ENCODE results near the gene SART1.

DNA sequence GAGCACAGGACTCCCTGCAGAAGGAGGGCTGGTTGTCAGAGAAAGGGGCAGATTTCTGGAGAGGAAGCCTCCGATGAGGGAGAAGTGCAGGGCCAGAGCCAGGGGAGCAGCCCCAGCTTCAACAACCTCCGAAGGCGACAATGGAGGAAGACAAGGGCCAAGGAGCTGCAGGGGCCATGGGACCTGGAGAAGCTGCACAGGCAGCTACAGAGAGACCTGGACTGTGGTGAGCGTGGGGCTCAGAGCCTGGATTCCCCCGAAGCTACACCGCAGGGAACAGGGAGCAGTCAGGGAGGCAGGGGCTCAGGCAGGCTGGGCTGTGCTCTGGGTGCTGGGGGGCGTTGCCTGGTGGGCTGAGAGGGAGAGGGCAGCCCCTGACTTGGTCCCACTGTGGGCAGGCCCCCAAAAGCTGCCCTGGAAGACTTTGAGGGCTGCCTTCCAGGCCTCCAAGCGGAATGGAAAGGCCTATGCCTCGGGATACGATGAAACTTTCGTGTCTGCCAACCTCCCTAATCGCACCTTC is 13.9 kb upstream of the SART1 start:
- TF ChIP-seq CTCF (IDR thresholded peaks at IDR 0.05; ENCODE audit: insufficient read depth, low read depth, low read length), result no peak
- TF ChIP-seq EZH2 (IDR thresholded peaks at IDR 0.05; ENCODE audit: insufficient read depth, low read length), result no peak
